ENCODE results near the gene EXOC4.
"Not testable (repeated sequence)": the region's sequence is repeated elsewhere in the genome, so short reads cannot be mapped to it uniquely, and the experiment has no call there.

The EXOC4 gene

DNA sequence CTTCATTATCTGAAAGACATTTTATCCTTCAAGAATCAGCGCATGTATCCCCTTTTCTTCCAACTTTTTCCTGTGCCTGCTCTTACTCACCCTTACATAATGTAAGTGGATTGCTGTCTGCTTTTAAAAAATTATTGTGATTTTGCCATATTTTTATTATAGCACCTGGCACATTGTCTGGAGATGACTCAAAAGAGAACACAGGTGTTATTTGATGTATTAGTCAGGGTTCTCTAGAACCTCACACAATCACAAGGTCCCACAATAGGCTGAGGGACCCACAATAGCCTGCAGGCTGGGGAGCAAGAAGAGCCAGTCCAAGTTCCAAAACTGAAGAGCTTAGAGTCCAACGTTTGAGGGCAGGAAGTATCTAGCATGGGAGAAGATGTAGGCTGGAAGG is 390.0 kb downstream of the EXOC4 start:
- DNase-seq = no peak

DNA sequence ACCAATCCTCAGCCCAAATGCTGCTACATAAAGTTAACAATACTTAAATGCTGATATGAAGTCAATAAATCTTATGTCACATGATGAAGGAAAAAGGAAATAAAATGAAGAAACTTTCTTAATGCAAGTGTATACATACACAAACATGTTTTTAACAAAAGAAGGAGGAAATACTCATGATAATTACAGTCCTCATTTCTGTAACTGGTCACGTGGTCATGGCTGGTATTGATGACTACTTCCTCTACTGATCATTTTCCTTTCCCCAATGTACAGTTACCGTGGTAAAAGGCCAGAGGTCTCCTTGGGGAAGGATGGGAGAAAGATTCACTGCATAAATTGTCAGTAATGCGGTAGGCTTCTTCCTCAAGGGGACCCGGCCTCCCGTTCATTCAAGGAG is 390.8 kb downstream of the EXOC4 start:
- DNase-seq = not testable (repeated sequence)

DNA sequence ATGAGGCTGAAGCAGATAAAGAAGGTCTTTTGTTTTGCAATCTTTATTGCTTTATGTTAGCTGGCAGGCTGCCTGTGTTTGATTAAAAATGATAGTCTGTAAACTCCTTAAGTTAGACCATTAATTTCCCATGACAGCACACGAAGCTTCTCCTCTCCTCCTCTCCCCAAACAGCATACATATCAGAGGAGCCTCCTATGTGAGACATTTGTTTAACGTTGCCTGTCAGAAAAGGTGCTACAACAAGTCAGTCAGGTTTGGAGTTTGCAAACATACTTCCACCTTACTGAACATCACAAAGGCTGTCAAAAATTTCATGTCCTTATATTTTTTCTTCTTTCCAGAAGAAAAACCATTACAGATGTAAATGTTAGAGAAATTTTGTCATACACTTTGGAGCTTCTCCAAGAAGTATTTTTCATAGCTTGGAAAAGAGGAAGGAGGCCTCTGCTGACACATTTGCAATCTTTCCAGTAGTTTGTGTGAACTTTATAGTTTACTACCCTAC is 393.1 kb downstream of the EXOC4 start:
- no peak for DNase-seq

DNA sequence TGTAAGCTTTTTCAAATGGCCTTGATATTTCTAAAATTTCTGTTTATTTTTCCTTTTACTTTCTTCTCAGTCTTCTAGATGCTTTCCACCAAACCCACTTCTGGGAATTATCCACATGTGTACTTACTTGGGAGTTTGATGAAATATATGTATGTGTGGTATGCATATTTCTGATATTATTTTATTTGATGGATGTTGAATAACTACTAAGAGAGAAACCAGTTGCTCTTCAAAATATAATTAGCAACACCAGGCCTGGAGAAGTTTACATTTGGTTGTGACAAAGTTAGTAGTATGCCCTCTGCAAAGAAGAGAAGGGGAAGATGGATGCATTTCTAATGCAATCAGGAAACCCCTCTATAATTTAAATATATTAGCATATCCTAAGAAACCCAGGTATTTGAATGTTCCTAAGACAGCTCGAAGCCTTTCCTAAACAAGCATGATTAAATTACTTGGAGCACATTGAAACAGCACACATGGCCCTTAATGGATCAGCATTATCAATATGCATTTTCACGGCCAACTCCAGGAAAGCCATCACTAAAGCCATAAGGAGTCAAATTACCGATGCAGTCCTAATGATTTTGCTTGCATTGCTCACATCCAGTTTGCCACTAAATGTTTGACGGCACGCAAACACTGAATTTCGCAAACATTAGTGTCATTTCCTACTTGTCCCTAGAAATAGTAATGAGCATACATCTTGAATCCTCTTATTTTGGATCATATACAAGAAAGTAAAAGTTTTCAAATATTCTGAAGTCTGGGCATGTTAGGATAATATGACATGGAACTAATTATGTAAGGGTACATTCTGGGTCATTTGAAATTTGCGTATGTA is 393.8 kb downstream of the EXOC4 start:
- no peak for DNase-seq

DNA sequence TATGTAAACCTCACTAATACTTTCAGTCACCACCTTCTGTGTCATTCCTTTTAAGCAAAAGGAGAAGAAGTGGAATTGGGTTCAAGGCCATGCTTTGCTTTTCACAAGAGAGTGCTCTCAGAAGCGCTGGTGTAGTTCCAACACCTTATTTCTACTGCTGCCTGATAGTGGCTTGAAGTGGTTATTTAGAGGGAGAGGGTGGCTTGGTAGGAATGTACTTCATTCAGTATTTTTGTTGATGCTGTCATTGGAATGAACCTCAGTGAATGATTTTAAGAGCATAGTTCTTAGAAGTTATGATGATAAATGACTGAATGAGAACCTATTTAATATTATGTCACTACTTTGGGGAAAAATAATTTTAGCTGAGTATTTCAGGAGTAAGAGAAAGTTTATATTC is 396.7 kb downstream of the EXOC4 start:
- no peak for DNase-seq

DNA sequence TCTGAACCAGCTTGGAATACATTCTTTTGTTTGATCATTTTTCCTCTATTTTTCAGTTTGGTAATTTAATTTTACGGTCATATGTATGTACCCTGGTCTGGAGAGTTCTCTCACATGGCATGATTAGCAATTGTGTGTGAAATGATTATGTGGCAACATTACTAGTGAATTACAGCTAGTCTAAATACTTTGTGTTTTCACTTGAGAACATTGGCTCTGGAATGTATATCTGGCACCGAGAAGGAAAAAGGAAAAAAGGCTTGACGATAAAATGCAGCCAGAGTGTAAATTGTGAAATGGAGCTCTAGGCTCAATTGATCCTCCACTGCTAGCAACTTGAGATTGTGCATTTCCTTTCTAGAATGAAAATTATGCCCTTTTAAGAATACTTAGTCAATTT is 397.2 kb downstream of the EXOC4 start:
- no peak for DNase-seq

DNA sequence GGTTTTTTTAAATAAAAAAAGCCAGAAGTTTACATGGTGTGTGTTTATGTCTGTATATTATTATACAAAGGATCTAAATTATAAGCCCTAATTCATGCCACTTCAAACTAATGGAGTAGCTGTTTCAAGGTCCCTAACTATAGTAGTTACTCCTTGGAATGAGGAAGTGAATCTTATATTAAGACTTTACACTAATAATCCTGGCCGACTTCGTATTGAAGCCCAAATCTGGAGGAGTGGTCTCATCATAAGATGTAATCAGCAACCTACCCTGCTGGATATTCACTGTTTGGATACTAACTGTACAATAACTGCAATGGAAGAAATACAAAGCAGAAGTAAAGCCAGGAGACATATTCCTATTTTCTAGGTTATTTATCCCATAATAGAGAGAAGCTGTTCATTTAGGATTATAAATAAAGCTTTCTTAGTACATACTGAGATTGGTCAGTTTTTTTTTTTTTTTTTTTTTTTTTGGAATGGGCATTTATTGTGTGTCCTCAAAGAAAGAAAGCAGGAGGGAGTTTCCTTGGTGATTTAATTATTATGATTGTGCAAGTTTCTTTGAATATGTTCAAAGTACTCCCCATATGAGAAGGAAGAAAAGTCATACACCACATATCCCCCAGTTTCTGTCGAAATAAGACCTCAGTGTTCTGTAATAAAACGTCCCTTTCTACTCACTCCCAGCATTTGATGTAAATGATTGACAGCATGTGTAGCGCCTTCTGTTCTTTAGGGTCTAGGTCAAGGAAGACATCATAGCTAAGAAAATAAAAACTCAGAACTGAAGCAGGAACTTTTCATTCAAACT is 397.8 kb downstream of the EXOC4 start:
- no peak for DNase-seq

DNA sequence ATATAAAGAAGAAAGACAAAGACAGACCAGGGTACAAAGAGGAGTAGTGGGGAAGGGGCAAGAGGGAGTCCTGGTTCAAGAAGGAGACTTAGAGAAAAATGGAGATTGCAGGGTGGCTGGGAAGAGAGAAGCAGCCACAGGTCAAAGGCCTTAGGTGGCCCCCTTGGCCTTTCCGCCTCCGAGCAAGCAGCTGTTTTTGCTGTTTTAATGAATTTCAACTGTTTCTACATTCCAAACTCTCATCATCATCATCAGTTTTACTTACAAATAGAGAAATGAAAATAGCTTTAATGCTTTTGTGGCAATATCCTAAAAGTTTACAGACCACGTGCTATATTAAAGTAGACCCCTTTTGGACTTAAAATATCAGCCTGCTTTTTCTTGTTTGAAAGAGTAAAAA is 399.7 kb downstream of the EXOC4 start:
- DNase-seq = no peak

DNA sequence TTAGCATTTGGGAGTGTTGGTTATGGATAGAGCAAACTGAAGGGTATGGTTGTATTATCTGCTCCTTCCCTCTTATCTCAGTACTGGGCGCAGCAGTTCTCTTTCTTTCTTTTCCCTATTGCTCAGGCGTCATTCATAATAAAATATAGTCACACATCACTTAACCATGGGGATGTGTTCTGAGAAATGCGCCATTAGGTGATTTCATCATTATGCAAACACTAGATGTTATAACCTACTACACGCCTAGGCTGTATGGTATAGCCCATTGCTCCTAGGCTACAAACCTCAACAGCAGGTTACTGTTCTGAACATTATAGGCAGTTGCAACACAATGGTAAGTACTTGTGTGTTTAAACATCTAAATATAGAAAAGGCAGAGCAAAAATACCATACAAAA is 401.7 kb downstream of the EXOC4 start:
- no peak for DNase-seq

DNA sequence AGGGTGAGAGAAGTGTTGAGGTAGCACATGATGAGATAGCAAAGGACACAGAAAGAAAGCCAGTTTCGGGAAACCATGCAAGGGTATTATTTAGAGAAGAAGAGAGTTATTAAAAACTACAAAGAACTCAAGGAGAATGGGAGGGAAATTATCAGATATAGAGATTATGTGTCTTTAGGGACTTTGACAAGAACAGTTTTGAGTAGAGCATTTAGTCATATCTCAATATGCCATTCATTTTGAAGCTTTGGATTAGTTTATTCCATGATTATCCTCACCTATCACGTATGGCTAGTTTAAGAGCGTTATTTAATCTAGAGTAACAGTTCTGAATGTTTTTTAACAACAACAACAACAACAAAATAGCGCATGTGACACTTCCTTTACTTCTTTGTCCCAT is 409.4 kb downstream of the EXOC4 start:
- DNase-seq = no peak

DNA sequence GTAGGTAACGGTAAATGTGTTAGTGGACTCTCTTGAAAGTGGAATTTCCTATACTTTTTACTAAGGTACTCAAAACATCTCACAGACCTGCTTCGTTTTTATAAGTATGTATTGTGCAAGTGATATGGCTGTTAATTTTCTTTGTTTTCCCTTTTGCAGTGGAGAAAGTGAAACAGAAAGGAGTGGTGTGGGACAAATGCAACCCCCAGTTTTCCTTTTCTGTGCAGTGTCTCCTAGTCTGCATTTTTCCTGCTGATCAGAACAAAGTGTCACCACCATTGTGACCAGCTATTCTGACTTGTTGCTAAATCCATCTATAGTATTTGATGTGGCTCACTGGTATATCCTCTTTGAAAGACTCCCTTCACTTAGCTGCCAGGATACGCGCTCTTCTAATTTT is 410.0 kb downstream of the EXOC4 start:
- no peak for DNase-seq

DNA sequence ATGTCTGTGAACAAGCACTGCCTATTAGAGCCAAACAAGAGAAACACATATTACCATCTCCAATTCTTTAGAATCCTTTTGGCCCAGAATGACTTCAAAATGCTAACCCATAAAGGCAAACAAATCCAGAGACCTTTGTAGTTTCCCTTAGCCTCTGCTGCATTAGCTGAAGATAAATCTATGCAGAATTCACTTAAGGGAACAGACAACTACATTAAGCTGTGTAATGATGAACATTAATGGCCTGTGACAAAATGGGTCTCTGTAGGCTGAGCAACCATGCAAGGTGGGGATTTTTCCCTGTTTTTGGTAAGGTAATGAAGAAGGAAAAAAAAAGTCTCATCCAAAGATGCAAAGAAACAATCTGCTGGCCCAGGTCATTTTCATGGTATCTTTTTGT is 411.6 kb downstream of the EXOC4 start:
- no peak for DNase-seq

DNA sequence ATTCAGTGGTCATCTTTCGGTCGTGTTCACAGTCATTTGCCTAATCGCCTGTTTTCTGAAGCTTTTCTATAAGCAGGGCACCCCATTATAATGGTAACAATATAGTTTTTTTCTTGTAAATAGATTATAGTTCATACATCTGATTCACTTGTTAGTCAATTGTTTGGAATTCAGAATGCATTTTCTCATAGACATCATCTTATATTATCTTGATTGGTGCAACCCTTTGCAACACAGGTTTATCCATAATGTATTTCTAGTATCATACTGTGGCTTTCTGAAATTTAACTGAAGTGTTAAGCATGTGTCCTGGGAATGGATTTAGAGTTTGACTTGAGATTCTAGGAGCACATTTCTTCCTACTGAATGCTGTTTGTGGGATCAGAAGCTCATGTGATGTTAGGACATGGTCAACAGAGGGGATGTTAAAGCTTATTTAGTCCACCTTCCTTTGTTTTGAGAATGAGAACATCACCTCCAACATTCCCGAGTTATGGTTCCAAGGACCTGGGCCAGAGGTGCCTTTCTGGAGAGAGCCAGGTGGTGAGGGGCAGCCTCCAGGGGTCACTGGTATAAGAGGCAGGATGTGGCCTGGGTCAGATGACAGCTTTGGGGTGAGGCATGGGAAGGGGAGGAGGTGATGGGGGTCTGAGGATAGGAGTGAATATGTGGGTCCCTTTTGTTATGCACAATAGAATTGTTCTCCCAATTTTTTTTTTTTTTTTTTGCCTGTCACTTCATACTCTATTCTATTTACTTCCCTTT is 415.6 kb downstream of the EXOC4 start:
- no peak for DNase-seq

DNA sequence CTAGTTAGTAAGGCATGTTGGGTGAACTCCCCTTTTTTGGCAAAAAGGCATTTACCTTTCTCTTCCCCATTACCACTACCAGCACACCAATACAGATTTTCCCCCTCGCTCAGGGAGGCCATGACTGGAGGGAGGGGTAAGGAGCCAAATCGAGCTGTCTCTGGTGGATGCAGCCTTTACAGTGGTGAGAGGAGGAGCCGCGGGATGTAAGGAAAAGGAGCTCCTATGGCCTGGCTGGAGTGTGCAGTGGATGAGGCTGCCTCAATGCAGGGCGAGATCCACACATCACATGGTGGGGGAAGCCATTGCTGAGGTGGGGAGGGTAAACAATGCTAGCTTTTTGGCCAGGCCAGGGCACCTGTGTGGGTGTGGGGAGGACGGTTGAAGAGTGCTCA is 416.2 kb downstream of the EXOC4 start:
- no peak for DNase-seq

DNA sequence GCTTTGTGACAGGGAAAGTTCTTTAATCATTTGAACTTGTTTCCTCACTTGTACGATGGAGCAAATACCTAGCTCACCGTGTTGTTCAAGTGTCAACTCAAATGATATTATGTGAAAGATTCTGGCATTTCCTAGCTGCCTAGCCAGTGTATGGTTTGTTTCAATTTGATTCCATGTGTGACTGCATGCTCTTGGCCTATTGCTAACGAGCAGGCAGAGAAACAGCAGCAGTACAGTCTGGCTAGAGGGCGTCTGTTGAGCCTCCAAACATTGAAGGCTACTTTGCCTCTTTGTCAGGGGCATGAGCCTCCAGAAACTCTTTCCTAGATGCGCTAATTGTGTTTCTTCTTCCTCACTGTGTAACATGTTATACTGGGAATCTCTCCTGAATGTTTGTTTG is 417.4 kb downstream of the EXOC4 start:
- DNase-seq = no peak

DNA sequence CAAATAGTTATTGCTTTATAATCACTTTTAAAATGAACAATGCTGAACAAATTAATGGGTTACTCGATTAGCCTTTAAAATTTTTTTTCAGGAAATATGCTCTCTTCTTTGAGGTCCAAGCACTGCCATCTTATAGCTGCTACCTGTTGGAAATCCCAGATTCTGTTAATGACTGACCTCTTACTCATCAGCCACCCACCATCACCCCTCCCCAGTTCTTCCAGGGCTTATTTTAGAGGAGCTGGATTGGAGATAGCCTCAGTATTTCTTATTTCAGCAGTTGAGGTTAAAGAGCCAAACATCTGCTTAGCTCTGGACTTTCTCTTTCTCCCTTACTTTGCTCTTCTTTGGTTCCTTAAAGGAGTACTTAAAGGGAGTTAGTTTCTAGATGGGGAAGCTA is 420.0 kb downstream of the EXOC4 start:
- DNase-seq = no peak

DNA sequence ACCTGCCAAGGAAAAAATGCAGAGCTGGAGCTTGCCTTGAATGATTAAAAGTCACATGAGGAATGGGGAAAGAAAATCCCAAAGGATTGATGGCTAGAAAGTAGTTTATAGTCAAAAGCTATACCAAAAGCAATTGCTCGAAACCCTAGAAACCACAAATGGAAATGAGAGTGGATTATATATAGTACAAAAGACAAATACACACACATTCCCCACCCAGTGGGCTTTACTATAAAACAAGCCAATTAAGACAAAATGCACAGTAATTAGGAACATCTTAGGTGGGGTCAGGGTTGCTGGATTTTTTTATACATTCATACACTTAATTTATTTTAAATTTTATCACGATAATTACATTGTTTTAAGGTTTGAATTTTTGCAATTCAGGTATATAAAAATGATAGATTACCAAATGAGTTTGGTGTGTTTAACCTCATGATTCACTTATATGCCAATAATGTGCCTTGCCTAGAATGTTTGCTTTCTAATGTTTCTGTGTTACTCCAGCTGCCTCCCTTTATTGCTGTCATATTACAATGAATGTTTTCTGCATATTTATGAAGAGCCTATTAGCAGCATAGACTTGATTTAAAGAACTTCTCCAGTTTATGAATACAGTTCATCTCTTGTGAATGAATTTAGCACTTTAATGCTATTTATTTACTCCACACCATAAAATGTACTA is 421.3 kb downstream of the EXOC4 start:
- DNase-seq = no peak

DNA sequence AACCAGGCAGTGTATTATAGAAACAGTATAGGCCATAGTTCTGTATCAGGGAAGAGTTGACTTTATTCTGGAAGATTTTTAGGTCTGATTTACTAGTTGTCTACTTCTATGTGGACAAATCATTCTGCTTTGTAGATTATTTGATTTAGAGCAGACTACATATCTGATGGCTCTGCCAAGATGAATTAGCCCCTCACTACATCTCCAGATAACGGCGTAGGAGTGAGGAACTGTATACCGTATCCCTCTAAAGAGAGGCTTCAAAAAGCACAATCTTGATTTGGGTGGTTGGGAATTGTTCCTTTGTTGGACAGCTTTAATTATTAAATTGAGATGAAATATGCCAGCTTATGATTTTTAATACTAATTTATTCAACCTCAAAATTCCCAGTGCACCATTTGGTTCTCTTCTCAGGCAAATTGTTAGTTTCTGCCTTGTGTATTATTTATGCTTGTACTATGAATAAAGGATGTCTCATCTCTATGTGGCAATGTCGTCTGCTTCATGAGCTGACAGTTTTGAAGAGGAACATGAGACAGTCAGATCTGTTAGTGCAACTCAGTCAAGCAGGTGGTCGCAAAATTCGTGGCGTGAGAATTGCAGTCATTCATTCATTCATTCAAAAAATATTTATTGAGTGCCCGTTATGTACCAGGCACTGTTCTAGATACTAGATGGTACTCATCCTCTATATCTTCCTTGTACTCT is 422.8 kb downstream of the EXOC4 start:
- no peak for DNase-seq

DNA sequence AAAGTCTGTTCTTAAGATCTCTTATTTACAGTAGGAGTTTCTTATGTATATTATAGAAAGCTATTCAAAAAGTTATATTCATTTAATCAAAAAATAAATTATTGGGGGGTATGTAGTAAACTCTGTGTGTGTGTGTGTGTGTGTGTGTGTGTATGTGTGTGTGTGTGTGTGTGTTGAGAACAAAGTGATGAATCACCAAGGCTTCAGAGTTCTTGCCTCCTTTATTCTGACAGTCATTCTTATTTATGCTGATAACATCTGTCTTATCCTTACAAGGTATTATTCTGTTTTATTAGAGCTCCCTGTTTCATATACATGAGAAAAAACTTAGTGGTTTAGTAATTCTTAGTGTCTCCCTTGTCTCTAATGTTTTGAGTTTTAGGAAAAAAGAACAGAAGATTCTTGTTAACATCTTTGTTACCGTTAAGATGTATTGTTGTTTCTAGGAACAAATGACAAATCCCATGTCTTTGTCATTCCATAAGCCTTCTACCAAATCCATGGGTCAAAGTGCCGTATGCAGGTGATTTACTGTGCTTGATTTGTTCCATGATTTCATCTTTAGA is 424.0 kb downstream of the EXOC4 start:
- no peak for DNase-seq

DNA sequence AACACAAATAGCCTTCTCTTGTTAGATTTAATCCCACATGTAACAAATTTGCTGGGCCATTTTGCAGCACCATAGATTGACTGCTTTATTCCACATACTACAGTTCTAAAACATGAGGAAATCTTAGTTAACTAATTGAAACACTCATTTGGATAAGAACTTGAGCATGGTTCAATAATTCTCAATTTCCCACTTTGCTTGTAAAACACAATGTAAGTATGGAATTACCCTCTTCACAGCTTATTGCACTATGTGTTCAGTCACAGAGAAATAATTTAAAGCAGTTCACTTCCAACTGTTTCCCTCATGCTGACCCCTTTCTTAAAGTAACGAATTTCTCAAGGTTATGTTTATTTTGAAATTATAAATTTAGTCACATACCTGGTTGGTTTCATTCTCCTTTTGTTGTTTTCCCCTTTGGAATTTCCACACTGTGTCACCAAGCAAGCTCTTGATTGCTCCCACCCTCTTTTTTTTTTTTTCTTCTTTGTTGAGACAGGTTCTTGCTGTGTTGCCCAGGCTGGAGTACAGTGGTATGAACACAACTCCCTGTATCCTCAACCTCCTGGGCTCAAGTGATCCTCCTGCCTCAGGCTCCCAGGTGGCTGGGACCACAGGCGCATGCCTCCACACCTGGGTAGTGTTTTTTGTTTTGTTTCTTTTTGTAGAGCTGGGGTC is 425.4 kb downstream of the EXOC4 start:
- no peak for DNase-seq

DNA sequence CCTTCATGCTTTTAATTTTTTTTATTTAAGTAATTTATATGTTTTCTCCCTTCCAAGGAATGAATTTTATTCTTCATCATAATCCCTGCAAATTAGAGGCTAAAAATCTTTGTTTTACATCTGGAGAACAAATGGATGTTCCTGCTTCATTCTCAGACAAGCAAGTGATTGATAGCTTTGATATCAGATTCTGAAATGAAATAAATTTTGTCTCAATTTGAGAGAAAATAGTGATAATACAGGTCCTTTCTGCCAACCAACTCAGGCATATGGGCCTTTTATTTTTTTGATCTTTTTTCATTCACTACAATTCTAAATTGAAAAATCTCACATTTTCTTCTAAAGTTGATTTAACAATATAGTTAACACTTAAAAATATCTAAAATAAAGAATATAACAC is 427.1 kb downstream of the EXOC4 start:
- no peak for DNase-seq

Measured in amniotic stem cell (primary cell).